ENCODE data around the gene TMEM131. TPM values are rescaled to one million over a fixed set of nuclear protein-coding genes. Genes with fewer than 3 reads are reported as not detected.

The TMEM131 gene
- polyA plus RNA-seq, 3 donors, result 7.0 to 23.6 (median 8.2) TPM

DNA sequence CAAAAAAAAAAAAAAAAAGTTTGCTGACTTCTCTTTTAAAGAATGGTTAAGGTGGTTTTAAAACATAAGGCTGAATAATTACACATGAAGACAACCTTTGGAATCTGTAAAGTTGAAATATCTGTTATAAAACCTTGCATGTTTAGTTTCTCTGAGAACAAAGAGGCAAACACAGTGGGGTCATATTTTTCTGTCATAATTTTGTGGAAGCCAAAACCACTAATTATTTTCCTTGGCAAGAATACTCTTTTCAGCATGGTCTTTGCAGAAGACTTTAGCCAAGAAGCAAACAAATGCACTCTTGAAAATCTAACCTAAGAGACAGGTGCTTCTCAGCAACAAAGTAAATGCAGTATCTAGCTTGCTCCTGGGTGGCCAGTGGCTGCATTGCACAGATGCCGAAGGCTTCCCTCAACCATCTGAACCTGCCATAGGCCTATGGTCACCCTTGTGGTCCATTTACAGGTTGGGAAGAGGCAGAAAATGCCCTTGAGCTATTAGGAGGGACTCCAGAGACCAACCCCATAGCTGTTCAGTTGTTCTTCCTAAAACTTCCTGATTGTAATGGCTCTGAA is 237.5 kb downstream of the TMEM131 start:
- no peak overlapping the region for H3K4me3 ChIP-seq (replicated peaks in 1 of 3; ENCODE audit: low read depth in 2 of 3, low read length in 3 of 3)
- no peak overlapping the region for H3K4me3 Mint-ChIP-seq
- H2AFZ ChIP-seq (ENCODE audit: insufficient read depth, low read depth, low read length, poor library complexity, severe bottlenecking), result no peak overlapping the region

DNA sequence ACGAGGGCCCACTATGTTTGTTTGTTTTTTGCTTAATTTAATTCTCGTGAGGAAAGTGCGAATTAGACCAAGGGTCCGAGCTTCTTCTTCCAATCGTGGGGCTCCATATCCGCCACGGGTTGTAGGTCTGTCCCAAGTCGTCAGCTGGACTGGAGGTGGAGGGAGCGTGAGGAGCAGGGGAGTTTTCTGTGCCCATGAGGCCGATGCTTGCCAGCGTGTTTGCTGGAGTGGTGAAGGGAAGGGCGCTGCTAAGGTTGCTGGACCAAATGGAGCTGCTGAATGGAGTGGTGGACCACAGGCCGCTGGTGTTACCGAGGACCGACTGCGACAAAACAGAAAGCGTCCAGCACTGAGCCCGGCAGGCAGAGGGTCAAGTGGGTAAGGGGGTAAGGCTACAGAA is 238.7 kb downstream of the TMEM131 start:
- no peak for DNase-seq
- H3K36me3 Mint-ChIP-seq, result peaks cover 83 to 97% of the 10 kb centered on the region in 2 donors
- no peak overlapping the region for H3K9ac ChIP-seq (ENCODE audit: insufficient read depth, low read length, poor library complexity, severe bottlenecking)

More for the DNA sequence above, 237.5 kb downstream of the TMEM131 start:
- Histone ChIP-seq H3K79me2 (ENCODE audit: insufficient read depth, low read length) (no peaks in the 10 kb centered on the region), H3K4me2 (replicated peaks; ENCODE audit: extremely low read depth, low read length, poor library complexity, severe bottlenecking) (no peak overlapping the region), H3K36me3 (replicated peaks in 1 of 2; ENCODE audit: control insufficient read depth in 1 of 2, insufficient read depth in 2 of 2, low read length in 2 of 2) (peaks cover 84 to 98% of the 10 kb centered on the region in 2 donors), H4K20me1 (ENCODE audit: insufficient read depth, low read length) (no peaks in the 10 kb centered on the region), H3K4me1 (ENCODE audit: control insufficient read depth in 1 of 2, insufficient read depth in 2 of 2, low read length in 2 of 2) (peaks cover 0 to 7% of the 10 kb centered on the region in 2 donors), H3K27me3 (ENCODE audit: control insufficient read depth in 2 of 2, insufficient read depth in 2 of 2, low read length in 2 of 2) (no peaks in the 10 kb centered on the region), H3K9me3 (replicated peaks in 1 of 2; ENCODE audit: control insufficient read depth in 1 of 2, insufficient read depth in 1 of 2, low read length in 2 of 2) (no peaks in the 10 kb centered on the region), H3K9ac (ENCODE audit: insufficient read depth, low read length, poor library complexity, severe bottlenecking) (no peak overlapping the region), H3K27ac (ENCODE audit: low read depth in 1 of 2, low read length in 2 of 2) (peak overlapping the region in 1 of 2 donors; percentile 51)
- WGBS (ENCODE audit: insufficient coverage), result no CpG with 5 or more reads among the region's 1 CpG
- Mint-ChIP-seq H3K27ac (no peak overlapping the region), H3K27me3 (ENCODE audit: low read depth in 3 of 3) (peaks cover 0 to 1% (median 0%) of the 10 kb centered on the region in 3 donors), H3K4me1 (peaks cover 10% of the 10 kb centered on the region), H3K36me3 (peaks cover 85 to 99% of the 10 kb centered on the region in 2 donors), H3K9me3 (no peaks in the 10 kb centered on the region)
- no peak for DNase-seq
- TF ChIP-seq, protein P1, sequence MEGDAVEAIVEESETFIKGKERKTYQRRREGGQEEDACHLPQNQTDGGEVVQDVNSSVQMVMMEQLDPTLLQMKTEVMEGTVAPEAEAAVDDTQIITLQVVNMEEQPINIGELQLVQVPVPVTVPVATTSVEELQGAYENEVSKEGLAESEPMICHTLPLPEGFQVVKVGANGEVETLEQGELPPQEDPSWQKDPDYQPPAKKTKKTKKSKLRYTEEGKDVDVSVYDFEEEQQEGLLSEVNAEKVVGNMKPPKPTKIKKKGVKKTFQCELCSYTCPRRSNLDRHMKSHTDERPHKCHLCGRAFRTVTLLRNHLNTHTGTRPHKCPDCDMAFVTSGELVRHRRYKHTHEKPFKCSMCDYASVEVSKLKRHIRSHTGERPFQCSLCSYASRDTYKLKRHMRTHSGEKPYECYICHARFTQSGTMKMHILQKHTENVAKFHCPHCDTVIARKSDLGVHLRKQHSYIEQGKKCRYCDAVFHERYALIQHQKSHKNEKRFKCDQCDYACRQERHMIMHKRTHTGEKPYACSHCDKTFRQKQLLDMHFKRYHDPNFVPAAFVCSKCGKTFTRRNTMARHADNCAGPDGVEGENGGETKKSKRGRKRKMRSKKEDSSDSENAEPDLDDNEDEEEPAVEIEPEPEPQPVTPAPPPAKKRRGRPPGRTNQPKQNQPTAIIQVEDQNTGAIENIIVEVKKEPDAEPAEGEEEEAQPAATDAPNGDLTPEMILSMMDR (IDR thresholded peaks at IDR 0.05), result no peak
- intact Hi-C loops (cut with micrococcal nuclease), result no loop called here

More for the DNA sequence above, 238.7 kb downstream of the TMEM131 start:
- Mint-ChIP-seq H3K4me1 (peaks cover 9% of the 10 kb centered on the region), H3K27me3 (ENCODE audit: low read depth in 3 of 3) (peaks cover 0 to 1% (median 0%) of the 10 kb centered on the region in 3 donors), H3K4me3 (no peak overlapping the region), H3K9me3 (no peaks in the 10 kb centered on the region), H3K27ac (peak overlapping the region in 2 of 7 donors; percentile 58 to 73)
- Histone ChIP-seq H3K9me3 (replicated peaks in 1 of 2; ENCODE audit: control insufficient read depth in 1 of 2, insufficient read depth in 1 of 2, low read length in 2 of 2) (no peaks in the 10 kb centered on the region), H3K79me2 (ENCODE audit: insufficient read depth, low read length) (no peaks in the 10 kb centered on the region), H3K27ac (ENCODE audit: low read depth in 1 of 2, low read length in 2 of 2) (no peak overlapping the region), H3K4me2 (replicated peaks; ENCODE audit: extremely low read depth, low read length, poor library complexity, severe bottlenecking) (no peak overlapping the region), H3K4me3 (replicated peaks in 1 of 3; ENCODE audit: low read depth in 2 of 3, low read length in 3 of 3) (no peak overlapping the region), H4K20me1 (ENCODE audit: insufficient read depth, low read length) (no peaks in the 10 kb centered on the region), H3K36me3 (replicated peaks in 1 of 2; ENCODE audit: control insufficient read depth in 1 of 2, insufficient read depth in 2 of 2, low read length in 2 of 2) (peaks cover 77 to 98% of the 10 kb centered on the region in 2 donors), H3K27me3 (ENCODE audit: control insufficient read depth in 2 of 2, insufficient read depth in 2 of 2, low read length in 2 of 2) (no peaks in the 10 kb centered on the region), H2AFZ (ENCODE audit: insufficient read depth, low read depth, low read length, poor library complexity, severe bottlenecking) (no peak overlapping the region), H3K4me1 (ENCODE audit: control insufficient read depth in 1 of 2, insufficient read depth in 2 of 2, low read length in 2 of 2) (peaks cover 0 to 7% of the 10 kb centered on the region in 2 donors)
- WGBS (ENCODE audit: insufficient coverage), result 98% methylated on average over 12 of the region's 18 CpGs
- TF ChIP-seq, protein P1 (IDR thresholded peaks at IDR 0.05), result no peak
- intact Hi-C loops (cut with micrococcal nuclease), result no loop called here
